Measurements from ENCODE around the gene MORF4L2. TPM values are rescaled to one million over a fixed set of nuclear protein-coding genes. Genes with fewer than 3 reads are reported as not detected.
A peak's percentile ranks its signal among the peaks of the same experiment; 100 is the strongest.

MORF4L2 gene
- total and polyA plus RNA-seq, 9 of the 15 experiments (the other 6 are each of a cell fraction or from before 2014, with no cell fraction given) = 324 to 781 (median 420) TPM

DNA sequence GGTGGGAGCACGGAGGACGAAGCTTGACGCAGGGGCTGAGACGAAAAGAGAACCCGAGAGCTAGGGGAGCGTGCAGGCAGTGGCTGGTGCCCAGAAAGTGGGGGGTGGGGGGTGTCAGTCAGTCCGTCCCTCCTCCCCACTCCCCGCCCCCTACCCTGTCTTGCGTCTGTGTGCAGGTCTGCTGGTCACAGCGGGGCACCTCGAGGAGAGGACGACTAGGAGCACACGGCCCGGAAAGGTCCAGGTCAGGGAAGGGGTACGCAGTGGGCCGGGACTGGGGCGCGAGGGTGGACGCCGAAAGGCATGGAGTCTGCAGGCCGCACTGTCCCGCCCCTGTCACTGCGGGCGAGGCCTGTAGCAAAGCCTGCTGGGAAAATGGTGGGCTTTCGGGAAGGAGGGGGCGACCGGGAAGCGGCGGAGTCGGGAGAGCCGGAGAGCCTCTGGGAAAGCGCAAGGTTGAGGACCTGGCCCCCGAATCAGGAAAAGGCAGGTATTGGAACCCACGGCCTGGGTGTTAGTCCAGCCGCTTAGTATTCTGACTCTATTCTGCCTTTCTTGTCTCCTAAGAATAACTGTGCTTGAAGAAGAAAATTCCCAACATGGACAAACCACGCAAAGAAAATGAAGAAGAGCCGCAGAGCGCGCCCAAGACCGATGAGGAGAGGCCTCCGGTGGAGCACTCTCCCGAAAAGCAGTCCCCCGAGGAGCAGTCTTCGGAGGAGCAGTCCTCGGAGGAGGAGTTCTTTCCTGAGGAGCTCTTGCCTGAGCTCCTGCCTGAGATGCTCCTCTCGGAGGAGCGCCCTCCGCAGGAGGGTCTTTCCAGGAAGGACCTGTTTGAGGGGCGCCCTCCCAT, 57.0 kb downstream of the MORF4L2 start (continued):
- TF ChIP-seq, protein P1, sequence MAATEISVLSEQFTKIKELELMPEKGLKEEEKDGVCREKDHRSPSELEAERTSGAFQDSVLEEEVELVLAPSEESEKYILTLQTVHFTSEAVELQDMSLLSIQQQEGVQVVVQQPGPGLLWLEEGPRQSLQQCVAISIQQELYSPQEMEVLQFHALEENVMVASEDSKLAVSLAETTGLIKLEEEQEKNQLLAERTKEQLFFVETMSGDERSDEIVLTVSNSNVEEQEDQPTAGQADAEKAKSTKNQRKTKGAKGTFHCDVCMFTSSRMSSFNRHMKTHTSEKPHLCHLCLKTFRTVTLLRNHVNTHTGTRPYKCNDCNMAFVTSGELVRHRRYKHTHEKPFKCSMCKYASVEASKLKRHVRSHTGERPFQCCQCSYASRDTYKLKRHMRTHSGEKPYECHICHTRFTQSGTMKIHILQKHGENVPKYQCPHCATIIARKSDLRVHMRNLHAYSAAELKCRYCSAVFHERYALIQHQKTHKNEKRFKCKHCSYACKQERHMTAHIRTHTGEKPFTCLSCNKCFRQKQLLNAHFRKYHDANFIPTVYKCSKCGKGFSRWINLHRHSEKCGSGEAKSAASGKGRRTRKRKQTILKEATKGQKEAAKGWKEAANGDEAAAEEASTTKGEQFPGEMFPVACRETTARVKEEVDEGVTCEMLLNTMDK (IDR thresholded peaks at IDR 0.05; ENCODE audit: borderline replicate concordance, insufficient read depth, low read depth, low read length, poor library complexity, severe bottlenecking) = peak; percentile 59
- TF ChIP-seq RAD21 (CRISPR knock-in tag; conservative IDR thresholded peaks at IDR 0.05 in 1 of 2, IDR thresholded peaks at IDR 0.05 in 1 of 2) = 0 out of 4 replicates have a peak, but pooled peaks of 1 of the 2 experiments have one; percentile 11
- TF ChIP-seq SMAD4 (CRISPR knock-in tag; conservative IDR thresholded peaks at IDR 0.05) = no peak
- peak; percentile 66; the same call in 1 of the 2 replicates for TF ChIP-seq ZBTB7A (IDR thresholded peaks at IDR 0.05; ENCODE audit: borderline replicate concordance, control insufficient read depth, low read depth, low read length)
- TF ChIP-seq NFIC (IDR thresholded peaks at IDR 0.05) = no peak; the same call in 1 of the 2 replicates
- 0 out of 4 replicates have a peak, but pooled peaks of 1 of the 2 experiments have one; percentile 32 for TF ChIP-seq RCOR1 (IDR thresholded peaks at IDR 0.05; ENCODE audit: borderline replicate concordance in 1 of 2, low read depth in 2 of 2, low read length in 2 of 2)
- peak; percentile 64 for TF ChIP-seq RBFOX2 (IDR thresholded peaks at IDR 0.05; ENCODE audit: low read depth, low read length)
- TF ChIP-seq, protein P2, sequence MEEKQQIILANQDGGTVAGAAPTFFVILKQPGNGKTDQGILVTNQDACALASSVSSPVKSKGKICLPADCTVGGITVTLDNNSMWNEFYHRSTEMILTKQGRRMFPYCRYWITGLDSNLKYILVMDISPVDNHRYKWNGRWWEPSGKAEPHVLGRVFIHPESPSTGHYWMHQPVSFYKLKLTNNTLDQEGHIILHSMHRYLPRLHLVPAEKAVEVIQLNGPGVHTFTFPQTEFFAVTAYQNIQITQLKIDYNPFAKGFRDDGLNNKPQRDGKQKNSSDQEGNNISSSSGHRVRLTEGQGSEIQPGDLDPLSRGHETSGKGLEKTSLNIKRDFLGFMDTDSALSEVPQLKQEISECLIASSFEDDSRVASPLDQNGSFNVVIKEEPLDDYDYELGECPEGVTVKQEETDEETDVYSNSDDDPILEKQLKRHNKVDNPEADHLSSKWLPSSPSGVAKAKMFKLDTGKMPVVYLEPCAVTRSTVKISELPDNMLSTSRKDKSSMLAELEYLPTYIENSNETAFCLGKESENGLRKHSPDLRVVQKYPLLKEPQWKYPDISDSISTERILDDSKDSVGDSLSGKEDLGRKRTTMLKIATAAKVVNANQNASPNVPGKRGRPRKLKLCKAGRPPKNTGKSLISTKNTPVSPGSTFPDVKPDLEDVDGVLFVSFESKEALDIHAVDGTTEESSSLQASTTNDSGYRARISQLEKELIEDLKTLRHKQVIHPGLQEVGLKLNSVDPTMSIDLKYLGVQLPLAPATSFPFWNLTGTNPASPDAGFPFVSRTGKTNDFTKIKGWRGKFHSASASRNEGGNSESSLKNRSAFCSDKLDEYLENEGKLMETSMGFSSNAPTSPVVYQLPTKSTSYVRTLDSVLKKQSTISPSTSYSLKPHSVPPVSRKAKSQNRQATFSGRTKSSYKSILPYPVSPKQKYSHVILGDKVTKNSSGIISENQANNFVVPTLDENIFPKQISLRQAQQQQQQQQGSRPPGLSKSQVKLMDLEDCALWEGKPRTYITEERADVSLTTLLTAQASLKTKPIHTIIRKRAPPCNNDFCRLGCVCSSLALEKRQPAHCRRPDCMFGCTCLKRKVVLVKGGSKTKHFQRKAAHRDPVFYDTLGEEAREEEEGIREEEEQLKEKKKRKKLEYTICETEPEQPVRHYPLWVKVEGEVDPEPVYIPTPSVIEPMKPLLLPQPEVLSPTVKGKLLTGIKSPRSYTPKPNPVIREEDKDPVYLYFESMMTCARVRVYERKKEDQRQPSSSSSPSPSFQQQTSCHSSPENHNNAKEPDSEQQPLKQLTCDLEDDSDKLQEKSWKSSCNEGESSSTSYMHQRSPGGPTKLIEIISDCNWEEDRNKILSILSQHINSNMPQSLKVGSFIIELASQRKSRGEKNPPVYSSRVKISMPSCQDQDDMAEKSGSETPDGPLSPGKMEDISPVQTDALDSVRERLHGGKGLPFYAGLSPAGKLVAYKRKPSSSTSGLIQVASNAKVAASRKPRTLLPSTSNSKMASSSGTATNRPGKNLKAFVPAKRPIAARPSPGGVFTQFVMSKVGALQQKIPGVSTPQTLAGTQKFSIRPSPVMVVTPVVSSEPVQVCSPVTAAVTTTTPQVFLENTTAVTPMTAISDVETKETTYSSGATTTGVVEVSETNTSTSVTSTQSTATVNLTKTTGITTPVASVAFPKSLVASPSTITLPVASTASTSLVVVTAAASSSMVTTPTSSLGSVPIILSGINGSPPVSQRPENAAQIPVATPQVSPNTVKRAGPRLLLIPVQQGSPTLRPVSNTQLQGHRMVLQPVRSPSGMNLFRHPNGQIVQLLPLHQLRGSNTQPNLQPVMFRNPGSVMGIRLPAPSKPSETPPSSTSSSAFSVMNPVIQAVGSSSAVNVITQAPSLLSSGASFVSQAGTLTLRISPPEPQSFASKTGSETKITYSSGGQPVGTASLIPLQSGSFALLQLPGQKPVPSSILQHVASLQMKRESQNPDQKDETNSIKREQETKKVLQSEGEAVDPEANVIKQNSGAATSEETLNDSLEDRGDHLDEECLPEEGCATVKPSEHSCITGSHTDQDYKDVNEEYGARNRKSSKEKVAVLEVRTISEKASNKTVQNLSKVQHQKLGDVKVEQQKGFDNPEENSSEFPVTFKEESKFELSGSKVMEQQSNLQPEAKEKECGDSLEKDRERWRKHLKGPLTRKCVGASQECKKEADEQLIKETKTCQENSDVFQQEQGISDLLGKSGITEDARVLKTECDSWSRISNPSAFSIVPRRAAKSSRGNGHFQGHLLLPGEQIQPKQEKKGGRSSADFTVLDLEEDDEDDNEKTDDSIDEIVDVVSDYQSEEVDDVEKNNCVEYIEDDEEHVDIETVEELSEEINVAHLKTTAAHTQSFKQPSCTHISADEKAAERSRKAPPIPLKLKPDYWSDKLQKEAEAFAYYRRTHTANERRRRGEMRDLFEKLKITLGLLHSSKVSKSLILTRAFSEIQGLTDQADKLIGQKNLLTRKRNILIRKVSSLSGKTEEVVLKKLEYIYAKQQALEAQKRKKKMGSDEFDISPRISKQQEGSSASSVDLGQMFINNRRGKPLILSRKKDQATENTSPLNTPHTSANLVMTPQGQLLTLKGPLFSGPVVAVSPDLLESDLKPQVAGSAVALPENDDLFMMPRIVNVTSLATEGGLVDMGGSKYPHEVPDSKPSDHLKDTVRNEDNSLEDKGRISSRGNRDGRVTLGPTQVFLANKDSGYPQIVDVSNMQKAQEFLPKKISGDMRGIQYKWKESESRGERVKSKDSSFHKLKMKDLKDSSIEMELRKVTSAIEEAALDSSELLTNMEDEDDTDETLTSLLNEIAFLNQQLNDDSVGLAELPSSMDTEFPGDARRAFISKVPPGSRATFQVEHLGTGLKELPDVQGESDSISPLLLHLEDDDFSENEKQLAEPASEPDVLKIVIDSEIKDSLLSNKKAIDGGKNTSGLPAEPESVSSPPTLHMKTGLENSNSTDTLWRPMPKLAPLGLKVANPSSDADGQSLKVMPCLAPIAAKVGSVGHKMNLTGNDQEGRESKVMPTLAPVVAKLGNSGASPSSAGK (IDR thresholded peaks at IDR 0.05) = peak; percentile 24; the same call in 1 of the 2 replicates
- TF ChIP-seq SIN3B (IDR thresholded peaks at IDR 0.05; ENCODE audit: low read depth) = no peak
- TF ChIP-seq, protein P3, sequence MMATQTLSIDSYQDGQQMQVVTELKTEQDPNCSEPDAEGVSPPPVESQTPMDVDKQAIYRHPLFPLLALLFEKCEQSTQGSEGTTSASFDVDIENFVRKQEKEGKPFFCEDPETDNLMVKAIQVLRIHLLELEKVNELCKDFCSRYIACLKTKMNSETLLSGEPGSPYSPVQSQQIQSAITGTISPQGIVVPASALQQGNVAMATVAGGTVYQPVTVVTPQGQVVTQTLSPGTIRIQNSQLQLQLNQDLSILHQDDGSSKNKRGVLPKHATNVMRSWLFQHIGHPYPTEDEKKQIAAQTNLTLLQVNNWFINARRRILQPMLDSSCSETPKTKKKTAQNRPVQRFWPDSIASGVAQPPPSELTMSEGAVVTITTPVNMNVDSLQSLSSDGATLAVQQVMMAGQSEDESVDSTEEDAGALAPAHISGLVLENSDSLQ (IDR thresholded peaks at IDR 0.05) = peak; percentile 61

Measured in K562 (cell line).